ENCODE data around the gene FUT7.
"Not testable (repeated sequence)": the region's sequence is repeated elsewhere in the genome, so short reads cannot be mapped to it uniquely, and the experiment has no call there.

The FUT7 gene

GRCh38 chr9:137066096-137066861, 34.4 kb upstream of the FUT7 start:
- DNase-seq (ENCODE audit: low read depth in 2 of 2): no peak

DNA sequence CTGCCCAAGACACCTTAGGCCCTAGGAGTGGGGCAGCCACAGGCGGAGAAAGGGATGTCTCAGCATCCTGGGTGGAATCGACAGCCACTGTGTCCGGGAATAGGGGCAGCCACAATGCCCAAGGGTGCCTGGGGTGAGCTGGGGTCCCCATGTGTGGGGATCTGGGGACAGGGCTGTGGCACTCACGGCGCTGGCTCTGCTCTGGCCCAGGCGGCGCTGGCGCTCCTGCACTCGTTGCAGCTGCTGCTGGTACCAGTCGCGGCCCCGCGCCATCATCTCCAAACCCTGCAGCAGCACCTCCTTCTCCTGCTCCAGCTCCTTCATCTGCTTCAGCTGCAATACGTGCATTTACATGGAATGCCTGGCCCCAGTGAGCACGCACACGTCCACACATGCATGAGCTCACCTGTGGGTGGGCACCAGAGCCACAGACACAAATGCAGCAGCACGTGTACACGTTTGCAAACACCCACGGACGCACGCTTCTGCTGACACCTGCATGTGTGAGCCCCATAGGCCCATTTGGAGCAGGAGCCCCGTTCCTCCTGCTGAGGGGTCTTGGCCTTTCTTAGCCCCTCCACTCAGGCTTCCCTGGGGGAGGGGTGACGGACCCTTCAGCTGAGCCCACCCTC, 33.6 kb upstream of the FUT7 start:
- no peak for DNase-seq (ENCODE audit: low read depth in 2 of 2)

DNA sequence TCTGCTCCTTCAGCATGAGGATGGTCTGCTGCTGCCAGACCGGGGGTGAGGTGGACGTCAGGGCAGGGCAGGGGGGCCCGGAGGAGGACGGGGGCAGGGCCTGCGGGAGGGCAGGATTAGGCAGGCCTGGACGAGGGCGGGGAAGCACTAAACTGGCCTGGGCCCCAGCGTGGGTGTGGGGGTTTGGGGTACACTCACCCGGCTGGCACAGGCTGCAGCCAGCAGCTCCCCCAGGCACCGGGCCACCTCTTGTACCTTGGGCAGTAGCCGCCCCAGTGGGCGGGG, 32.9 kb upstream of the FUT7 start:
- no peak for DNase-seq (ENCODE audit: low read depth in 2 of 2)

DNA sequence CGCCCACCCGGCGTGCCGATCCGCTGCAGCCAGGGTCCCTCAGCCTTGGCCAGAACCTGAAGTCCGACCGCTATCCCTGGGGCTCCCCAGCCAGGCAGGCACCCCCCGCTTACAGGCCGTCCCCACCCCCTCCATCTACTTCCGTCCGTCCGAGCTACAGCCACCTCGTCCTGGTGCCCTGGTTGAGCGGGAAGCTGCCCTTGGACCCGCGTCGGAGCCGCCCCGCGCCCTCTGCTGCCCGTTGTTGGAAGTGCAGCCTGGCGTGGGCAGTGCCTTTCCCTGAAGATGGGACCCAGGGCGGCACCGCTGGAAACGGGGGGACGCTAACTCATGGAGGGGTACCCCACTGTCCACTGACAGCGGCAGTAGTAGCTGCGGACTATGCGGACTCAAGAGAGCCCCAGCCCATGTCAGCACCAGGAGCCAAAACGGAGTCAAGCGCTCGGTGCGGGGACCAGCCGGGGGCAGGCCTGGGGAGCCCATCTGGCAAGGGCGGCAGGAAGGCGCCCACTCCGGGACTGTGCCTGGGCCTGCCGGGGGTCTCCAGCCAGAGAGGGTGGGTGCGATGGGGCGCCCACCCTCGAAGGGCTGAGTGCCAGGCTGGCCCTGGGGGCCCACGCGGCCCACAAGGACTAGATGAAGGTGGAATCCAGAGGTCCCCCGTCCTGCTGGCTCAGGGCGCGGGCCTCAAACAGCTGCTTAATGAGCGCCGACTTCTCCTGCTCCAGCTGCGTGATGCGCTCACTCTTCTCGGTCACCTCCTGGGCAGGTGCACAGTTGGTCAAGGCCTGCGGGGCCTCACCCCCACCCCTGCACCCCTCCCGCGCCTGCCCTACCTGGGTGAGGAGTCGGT, 32.4 kb upstream of the FUT7 start:
- no peak for DNase-seq (ENCODE audit: low read depth in 2 of 2)

- DNase-seq (ENCODE audit: low read depth in 2 of 2): no peak
Observed at GRCh38 chr9:137063311-137064026, 31.6 kb upstream of the FUT7 start.

- DNase-seq (ENCODE audit: low read depth in 2 of 2): not testable (repeated sequence)
Observed at GRCh38 chr9:137062798-137063197, 30.9 kb upstream of the FUT7 start.

- no peak for DNase-seq (ENCODE audit: low read depth in 2 of 2)
Observed at GRCh38 chr9:137062384-137062783, 30.5 kb upstream of the FUT7 start.

DNA sequence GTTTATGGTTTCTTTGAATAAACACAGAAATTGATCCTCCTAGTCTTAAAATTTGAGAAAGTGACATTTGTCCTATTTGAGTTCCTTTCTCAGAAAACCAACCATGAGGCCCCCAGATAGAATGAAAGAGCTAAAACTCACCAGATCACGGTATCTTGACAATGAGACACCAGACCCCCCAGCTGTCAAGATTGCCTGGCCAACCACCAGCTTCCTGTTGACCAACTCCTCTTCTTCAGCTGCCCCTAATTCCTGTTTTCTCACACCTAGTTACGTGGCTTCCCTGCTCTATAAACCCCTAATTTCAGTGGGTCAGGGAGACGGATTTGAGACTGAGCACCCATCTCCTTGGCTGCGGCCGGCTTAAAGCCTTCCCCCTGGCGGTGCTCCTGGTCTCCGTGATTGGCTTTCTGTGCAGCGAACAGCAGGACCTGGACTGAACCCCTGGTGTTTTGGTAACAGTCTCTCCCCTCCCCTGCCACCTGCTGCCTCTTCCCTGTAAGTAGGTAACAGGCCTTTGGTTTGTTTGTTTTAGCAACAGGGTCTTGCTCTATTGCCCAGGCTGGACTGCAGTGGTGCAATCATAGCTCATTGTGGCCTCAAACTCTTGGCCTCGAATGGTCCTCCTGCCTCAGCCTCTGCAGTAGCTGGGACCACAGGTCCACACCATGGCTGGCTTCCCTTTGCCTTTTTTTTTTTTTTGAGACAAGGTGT, 26.8 kb upstream of the FUT7 start:
- DNase-seq (ENCODE audit: low read depth in 2 of 2): no peak

- DNase-seq (ENCODE audit: low read depth in 2 of 2): no peak
Observed at GRCh38 chr9:137057545-137057944, 25.7 kb upstream of the FUT7 start.

GRCh38 chr9:137056739-137057415, 25.0 kb upstream of the FUT7 start:
- DNase-seq (ENCODE audit: low read depth in 2 of 2): no peak

DNA sequence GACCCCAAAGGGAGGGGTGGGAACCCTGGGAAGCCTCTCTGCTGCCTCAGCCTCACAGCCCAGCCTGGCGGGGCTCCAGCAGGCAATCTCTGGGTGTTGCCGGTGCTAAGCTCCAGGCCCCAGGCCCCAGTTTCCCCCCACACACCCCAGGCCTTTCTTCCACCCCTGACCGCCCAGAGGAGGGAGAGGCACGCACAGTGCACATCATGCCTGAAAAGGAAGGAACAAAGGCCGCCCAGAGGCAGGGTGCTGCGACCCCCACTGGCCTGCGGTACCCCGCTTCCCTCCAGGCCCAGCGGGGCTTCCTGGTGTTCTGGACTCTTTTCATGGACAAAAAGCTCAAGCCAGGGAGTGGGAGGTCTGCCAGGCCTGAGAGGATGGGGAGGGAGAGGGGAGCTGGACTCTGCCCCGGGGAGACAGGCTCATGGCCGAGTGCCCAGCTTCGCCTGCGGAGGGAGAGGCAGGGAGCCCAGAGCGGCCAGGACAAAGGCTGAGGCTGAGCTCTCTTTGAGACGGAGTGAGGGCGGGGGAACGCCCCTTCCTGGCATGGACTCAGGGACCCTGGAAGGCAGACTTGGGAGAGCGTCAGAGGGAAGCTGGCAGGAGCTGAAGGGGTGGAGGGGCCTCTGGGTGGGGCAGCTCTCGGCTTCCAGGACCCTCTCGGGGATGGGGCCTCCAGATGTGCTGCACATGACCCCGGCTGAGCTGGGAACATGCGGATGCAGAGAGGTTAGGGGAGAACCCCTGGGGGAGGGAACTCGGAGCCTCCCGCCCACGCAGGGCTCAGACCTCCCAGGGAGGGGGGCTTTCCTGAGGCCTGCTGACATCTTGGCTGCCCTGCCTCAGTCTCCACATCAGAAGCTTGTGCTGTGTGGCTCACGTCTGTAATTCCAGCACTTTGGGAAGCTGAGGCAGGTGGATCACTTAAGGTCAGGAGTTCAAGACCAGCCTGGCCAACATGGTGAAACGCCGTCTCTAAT, 23.8 kb upstream of the FUT7 start:
- DNase-seq (ENCODE audit: low read depth in 2 of 2): no peak

DNA sequence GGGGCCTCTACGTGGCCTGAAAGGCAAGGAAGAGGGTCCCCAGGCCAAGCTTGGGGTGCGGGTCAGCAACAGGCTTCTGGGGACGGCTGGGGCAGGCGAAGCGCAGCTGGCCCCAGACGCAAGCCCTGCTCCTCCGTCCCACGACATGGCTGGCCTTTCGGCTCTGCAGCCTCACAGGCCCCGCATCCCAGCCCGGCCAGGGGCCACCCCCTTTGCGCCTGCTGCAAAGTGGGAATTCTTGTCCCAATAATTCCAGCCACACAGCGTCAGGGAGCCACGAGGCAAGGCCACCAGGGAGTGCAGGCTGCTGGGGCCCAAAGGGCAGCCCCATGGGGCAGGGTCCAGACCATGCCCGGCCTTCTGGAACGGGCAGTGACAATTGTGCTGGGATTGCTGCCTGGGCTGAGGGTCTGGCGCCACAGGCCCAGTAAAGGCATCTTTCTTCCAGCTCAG, 23.1 kb upstream of the FUT7 start:
- DNase-seq (ENCODE audit: low read depth in 2 of 2): no peak

DNA sequence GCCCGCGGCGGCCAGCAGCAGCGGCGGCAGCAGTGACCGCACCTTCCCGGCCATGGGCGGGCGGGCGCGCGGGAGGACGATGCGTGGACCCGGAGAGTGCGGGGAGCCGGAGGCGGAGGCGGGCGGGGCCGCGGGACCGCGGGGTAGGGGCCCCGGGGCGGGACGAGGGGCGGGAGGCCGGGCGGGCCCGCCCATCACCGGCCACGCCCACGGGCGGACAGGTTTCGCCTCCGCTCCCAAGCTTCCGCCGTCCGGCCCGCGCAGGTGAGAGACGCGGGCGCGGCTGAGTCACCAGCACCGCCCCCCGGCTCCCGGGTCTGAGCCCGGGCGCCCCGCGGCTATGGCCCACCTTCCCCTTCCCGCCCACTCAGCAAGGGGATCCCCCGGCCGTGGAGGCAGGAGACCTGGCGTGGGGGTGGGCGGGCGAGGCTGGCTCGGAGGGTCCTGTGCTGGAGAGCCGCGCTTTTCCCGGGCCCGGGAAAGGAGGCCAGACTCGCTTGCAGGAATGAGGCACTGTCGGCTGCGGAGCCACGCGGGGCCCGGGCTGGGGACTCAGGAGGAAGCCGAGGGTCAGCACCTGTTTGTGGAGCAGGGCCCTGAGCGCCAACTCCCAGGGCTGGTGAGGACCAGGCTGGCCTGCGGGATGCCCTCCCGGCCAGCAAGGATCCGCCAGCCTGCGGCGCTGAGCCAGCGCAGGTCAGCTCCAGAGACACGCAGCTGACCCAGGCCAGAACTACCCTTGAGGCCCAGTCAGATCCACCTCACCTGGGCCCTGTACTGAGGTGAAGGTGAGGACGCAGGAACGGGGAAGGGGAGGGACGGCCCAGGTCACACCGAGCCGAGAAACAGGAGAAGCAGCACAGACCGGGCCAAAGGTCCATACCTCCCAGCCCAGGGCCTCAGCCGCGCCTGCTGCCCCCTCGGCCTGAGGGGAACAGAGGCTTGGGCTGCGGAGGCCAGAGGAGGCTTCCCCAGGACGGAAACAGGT, 22.4 kb upstream of the FUT7 start, which contains the start of gene ENTPD2:
Gene ENTPD2, minus strand, starts transcription at position 118 of the 988 bp plus-strand sequence. Its CDS starts 64 bp downstream, at position 54.
- DNase-seq (ENCODE audit: low read depth in 2 of 2): no peak

- no peak for DNase-seq (ENCODE audit: low read depth in 2 of 2)
Observed at GRCh38 chr9:137052998-137053943, 21.4 kb upstream of the FUT7 start.

GRCh38 chr9:137052293-137052692, 20.4 kb upstream of the FUT7 start:
- DNase-seq (ENCODE audit: low read depth in 2 of 2): no peak

DNA sequence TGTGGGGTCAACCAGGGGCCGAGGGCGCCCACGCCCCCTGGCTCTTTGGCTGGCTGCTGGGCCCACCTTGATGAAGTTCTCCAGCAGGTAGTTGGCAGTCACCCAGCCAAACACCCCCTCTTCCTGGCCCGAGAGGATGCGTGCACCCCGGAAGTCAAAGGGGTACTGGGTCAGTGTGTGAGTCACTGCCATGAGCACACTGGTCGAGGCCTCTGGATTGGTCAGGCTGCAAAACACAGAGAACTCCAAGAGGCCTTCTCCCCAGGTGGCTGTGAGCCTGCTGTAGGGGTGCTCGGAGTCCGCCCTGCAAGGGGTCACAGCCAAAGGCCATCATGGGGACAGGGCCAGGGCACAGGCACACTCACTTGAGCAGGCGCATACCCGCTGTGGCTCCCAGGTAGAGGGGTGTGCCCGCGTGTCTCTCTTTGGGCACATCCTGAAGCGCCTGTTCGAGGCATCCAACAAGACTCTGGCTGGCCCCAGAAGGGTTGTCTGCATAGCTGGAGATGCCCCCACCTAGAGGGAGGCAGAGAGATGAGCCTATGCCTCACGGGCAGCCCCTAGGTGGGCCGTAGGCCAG, 19.3 kb upstream of the FUT7 start:
- DNase-seq (ENCODE audit: low read depth in 2 of 2): no peak

DNA sequence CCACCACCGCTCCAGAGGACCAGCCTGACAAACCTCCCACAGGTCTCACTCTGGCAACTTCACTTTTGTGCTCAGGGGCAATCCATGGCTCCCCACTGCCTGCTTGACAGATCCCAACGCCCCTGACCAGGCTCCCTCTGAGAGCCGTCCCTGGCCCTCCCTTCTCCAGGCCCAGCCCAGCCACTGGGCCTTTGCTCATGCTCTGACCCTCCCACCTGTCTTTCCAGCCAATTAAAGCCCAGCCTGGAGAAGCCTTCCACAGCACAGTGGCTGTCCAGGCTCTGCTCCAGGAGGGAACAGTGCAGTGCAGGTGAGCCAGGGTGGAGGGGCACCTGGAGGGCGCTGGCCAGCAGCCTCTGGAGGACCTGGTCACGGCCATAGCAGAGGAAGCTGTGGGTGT, 18.7 kb upstream of the FUT7 start:
- DNase-seq (ENCODE audit: low read depth in 2 of 2): no peak
